Endothelial cell of umbilical vein (primary cell): ENCODE data around the gene TUBB4A. TPM values are rescaled to one million over a fixed set of nuclear protein-coding genes. Genes with fewer than 3 reads are reported as not detected.

Experiments used
- BruUV-seq: library from RNA; stranded (reverse); fragments of 400-500 nt; replicated peaks from 2 replicates; lab custom pipeline; 2021; lab: Mats Ljungman, UMichigan
- CTCF ChIA-PET: fragments of 300-600, 350-600 bp; sonication (Branson Sonifier 250); formaldehyde crosslinking; loops from one replicate; lab custom pipeline; 2021; ENCODE audit warnings: antibody characterized with exemption, inconsistent platforms; lab: Charles Lee
- POLR2A ChIA-PET: fragments of 300-600, 350-600 bp; sonication (Branson Sonifier 250); formaldehyde crosslinking; loops from one replicate; lab custom pipeline; 2021; ENCODE audit warnings: antibody characterized with exemption, inconsistent platforms; lab: Charles Lee
- DNase-seq: peaks from one replicate; pipeline ENCODE4 v3.0.0-alpha.2; 2011; ENCODE audit warnings: low read depth, low spot score
- FAIRE-seq: peaks from 2 replicates; lab custom pipeline; 2011; peaks lifted over from hg19 to GRCh38; lab: Jason Lieb, UNC
- H2AFZ ChIP-seq: 2 replicates; pipeline ENCODE4 v1.6.0; 2012; ENCODE audit warnings: low read depth, low read length, control low read depth, inconsistent platforms
- H3K27ac ChIP-seq: 2 replicates; pipeline ENCODE4 v1.5.1; 2011; ENCODE audit warnings: low read depth, mild to moderate bottlenecking, control low read depth, low read length, moderate library complexity; ENCODE audit not compliant: insufficient read depth
- H3K27me3 ChIP-seq, 2 experiments: 2 replicates each; pipeline versions ENCODE4 v1.6.0 to v1.6.1; 2011; ENCODE audit warnings: low read length in 2 of 2, mixed read lengths in 1 of 2; ENCODE audit not compliant: control insufficient read depth in 2 of 2, insufficient read depth in 2 of 2
- H3K36me3 ChIP-seq, 2 experiments: 2 replicates in 1 of 2; 3 replicates in 1 of 2; pipeline ENCODE4 v1.5.1; 2011; ENCODE audit warnings: low read length in 2 of 2, mild to moderate bottlenecking in 1 of 2, moderate library complexity in 1 of 2; ENCODE audit not compliant: control insufficient read depth in 2 of 2, insufficient read depth in 2 of 2; ENCODE audit errors: extremely low read depth in 1 of 2
- H3K4me1 ChIP-seq: 3 replicates; pipeline ENCODE4 v1.5.1; 2011; ENCODE audit warnings: mild to moderate bottlenecking, low read length; ENCODE audit not compliant: control insufficient read depth, insufficient read depth; ENCODE audit errors: extremely low read depth
- H3K4me2 ChIP-seq: 2 replicates; pipeline ENCODE4 v1.6.1; 2011; ENCODE audit warnings: low read length, control low read depth, mixed read lengths; ENCODE audit not compliant: insufficient read depth
- H3K4me3 ChIP-seq, 3 experiments: fragments of 200-600 bp in 1 of 3; sonication (generic), shearing (Covaris generic) in 1 of 3; replicated peaks in 1 of 3; 2 replicates each; pipeline ENCODE4 v1.5.1; 2011 to 2016; ENCODE audit warnings: control low read depth in 3 of 3, low read length in 3 of 3, mild to moderate bottlenecking in 2 of 3, inconsistent platforms in 1 of 3, low read depth in 1 of 3, moderate library complexity in 1 of 3; ENCODE audit not compliant: insufficient read depth in 1 of 3
- H3K79me2 ChIP-seq: 2 replicates; pipeline ENCODE4 v1.6.0; 2012; ENCODE audit warnings: low read length, inconsistent platforms; ENCODE audit not compliant: control insufficient read depth, insufficient read depth
- H3K9ac ChIP-seq: replicated peaks from 2 replicates; pipeline ENCODE3; 2011; ENCODE audit warnings: low read length, control low read depth; ENCODE audit not compliant: insufficient read depth; ENCODE audit errors: extremely low read depth
- H3K9me1 ChIP-seq: replicated peaks from 3 replicates; pipeline ENCODE4 v1.6.0; 2011; ENCODE audit warnings: mild to moderate bottlenecking, low read length; ENCODE audit not compliant: control insufficient read depth, insufficient read depth; ENCODE audit errors: extremely low read depth
- H3K9me3 ChIP-seq: replicated peaks from 2 replicates; pipeline ENCODE4 v1.5.1; 2012; ENCODE audit warnings: low read length, inconsistent platforms; ENCODE audit not compliant: control insufficient read depth, insufficient read depth
- H4K20me1 ChIP-seq: replicated peaks from 2 replicates; pipeline ENCODE3; 2011; ENCODE audit warnings: mild to moderate bottlenecking, low read length; ENCODE audit not compliant: control insufficient read depth, insufficient read depth; ENCODE audit errors: extremely low read depth
- EZH2 ChIP-seq: IDR thresholded peaks from 2 replicates; pipeline ENCODE4 v1.6.1; 2012; ENCODE audit warnings: borderline replicate concordance, low read depth, mild to moderate bottlenecking, moderate library complexity, low read length, inconsistent platforms; ENCODE audit not compliant: severe bottlenecking
- FOS ChIP-seq: IDR thresholded peaks from 2 replicates; pipeline ENCODE4 v1.6.1; 2011; ENCODE audit warnings: mild to moderate bottlenecking, low read length, moderate library complexity, borderline replicate concordance; ENCODE audit not compliant: insufficient read depth
- GATA2 ChIP-seq: IDR thresholded peaks from 2 replicates; pipeline ENCODE4 v1.7.0; 2011; ENCODE audit warnings: low read depth, mild to moderate bottlenecking, moderate library complexity, mixed read lengths, low read length; ENCODE audit not compliant: insufficient read length, insufficient read depth
- JUN ChIP-seq: IDR thresholded peaks from 2 replicates; pipeline ENCODE4 v1.6.1; 2011; ENCODE audit warnings: borderline replicate concordance, low read depth; ENCODE audit not compliant: insufficient read length, insufficient read depth
- MAX ChIP-seq: IDR thresholded peaks from 2 replicates; pipeline ENCODE4 v1.6.1; 2011; ENCODE audit not compliant: insufficient read depth, insufficient read length
- MYC ChIP-seq: IDR thresholded peaks from one replicate; pipeline ENCODE4 v1.6.1; 2011; ENCODE audit warnings: mild to moderate bottlenecking, low read depth, low read length
- POLR2A ChIP-seq: IDR thresholded peaks from 2 replicates; pipeline ENCODE4 v1.6.1; 2012; ENCODE audit warnings: low read depth, mild to moderate bottlenecking, control low read depth, low read length
- POLR2AphosphoS5 ChIP-seq: IDR thresholded peaks from 2 replicates; pipeline ENCODE4 v1.6.1; 2012; ENCODE audit warnings: low read depth, mild to moderate bottlenecking, control low read depth, low read length, moderate library complexity; ENCODE audit not compliant: insufficient read depth
- dilution Hi-C: fragments of 300-500 bp; cut with MboI; formaldehyde crosslinking; loops from one replicate; pipeline ENCODE4 v1.15.0; 2019; ENCODE audit warnings: low sequenced_read_pairs; ENCODE audit not compliant: extremely low pct_ligation_motif_present
- intact Hi-C: fragments of 100-400 bp; cut with micrococcal nuclease; formaldehyde crosslinking; loops from one replicate; pipeline ENCODE4 v1.10.0; 2022
- polyA plus RNA-seq, 4 experiments: library from polyadenylated mRNA; depleted of rRNA in 3 of 4; stranded (reverse) in 3 of 4; unstranded in 1 of 4; fragments of >200 nt; gene quantifications; 2 replicates each; pipeline versions ENCODE4 v1.2.1 to v1.2.3, GENCODE V29; 2011 to 2012; ENCODE audit warnings: missing spikeins in 1 of 4
- total RNA-seq: library from RNA; stranded (reverse); gene quantifications from 2 replicates; pipeline ENCODE4 v1.2.3, GENCODE V29; 2021
- TF ChIP-seq, protein P1 (sequence below), 2 donors: IDR thresholded peaks; 1 replicate in 1 of 2; 2 replicates in 1 of 2; pipeline ENCODE4 v1.5.1; 2011; ENCODE audit warnings: low read length in 2 of 2, mild to moderate bottlenecking in 2 of 2, moderate library complexity in 2 of 2, control low read depth in 1 of 2, inconsistent platforms in 1 of 2, low read depth in 1 of 2; ENCODE audit not compliant: insufficient read depth in 1 of 2; ENCODE audit errors: extremely low read depth in 1 of 2

Gene TUBB4A
- total and polyA plus RNA-seq, 2 donors (not counting 3 experiments of a cell fraction or from before 2014, with no cell fraction given), result not detected

DNA sequence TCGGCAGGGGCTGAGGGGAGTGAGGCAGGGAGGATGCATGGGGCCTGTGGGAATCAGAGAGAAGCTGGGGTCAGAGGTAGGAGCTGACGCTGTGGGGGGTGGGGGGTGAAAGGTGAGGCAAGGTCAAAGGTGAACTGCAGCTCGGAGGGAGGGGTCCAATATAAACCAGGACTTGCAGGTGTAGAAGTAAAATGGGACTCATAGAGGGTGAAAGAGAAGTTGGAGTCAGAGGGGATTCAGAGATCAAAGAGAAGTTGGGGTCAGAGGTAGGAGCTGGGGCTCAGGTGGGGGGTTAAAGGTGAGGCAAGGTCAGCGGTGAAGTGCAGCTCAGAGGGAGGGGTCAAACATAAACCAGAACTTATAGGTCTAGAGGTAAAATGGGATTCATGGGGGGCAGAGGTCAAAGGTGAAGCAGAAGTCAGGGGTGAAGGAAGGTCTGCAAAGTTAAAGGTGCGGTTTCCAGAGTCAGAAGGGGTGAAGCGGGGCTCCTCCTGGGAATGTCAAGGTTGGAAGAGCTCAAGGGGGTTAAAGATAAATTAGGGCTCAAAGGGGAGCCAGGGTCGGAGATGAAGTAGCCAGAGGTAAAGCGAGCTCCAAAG lies 7.6 kb downstream of the TUBB4A start:
- DNase-seq (no peak), FAIRE-seq (no peak)
- Histone ChIP-seq H3K4me2 (no peak overlapping the region), H3K4me1 (no peaks in the 10 kb centered on the region), H4K20me1 (no peaks in the 10 kb centered on the region), H2AFZ (no peak overlapping the region), H3K27ac (no peak overlapping the region), H3K4me3 (no peak overlapping the region), H3K27me3 (no peaks in the 10 kb centered on the region), H3K9ac (no peak overlapping the region), H3K79me2 (no peaks in the 10 kb centered on the region), H3K36me3 (no peaks in the 10 kb centered on the region), H3K9me3 (no peaks in the 10 kb centered on the region), H3K9me1 (no peaks in the 10 kb centered on the region)
- BruUV-seq, result no TSS peak
- ChIA-PET POLR2A (no interaction called here), CTCF (no interaction called here)
- dilution Hi-C loops, result no loop called here
- intact Hi-C loops, result no loop called here
- TF ChIP-seq MAX (no peak), EZH2 (no peak), JUN (no peak), GATA2 (no peak), POLR2AphosphoS5 (no peak), POLR2A (no peak), MYC (no peak), FOS (no peak)
- TF ChIP-seq, protein P1, sequence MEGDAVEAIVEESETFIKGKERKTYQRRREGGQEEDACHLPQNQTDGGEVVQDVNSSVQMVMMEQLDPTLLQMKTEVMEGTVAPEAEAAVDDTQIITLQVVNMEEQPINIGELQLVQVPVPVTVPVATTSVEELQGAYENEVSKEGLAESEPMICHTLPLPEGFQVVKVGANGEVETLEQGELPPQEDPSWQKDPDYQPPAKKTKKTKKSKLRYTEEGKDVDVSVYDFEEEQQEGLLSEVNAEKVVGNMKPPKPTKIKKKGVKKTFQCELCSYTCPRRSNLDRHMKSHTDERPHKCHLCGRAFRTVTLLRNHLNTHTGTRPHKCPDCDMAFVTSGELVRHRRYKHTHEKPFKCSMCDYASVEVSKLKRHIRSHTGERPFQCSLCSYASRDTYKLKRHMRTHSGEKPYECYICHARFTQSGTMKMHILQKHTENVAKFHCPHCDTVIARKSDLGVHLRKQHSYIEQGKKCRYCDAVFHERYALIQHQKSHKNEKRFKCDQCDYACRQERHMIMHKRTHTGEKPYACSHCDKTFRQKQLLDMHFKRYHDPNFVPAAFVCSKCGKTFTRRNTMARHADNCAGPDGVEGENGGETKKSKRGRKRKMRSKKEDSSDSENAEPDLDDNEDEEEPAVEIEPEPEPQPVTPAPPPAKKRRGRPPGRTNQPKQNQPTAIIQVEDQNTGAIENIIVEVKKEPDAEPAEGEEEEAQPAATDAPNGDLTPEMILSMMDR (IDR thresholded peaks at IDR 0.05; ENCODE audit: extremely low read depth in 1 of 2, insufficient read depth in 1 of 2, low read depth in 1 of 2, low read length in 2 of 2), result no peak
